Stomach (tissue), 9 donors: ENCODE data around the gene GAN. TPM values are rescaled to one million over a fixed set of nuclear protein-coding genes. Genes with fewer than 3 reads are reported as not detected.

ENCODE experiments used
- DNase-seq, 2 donors: peaks; one replicate each; pipeline versions ENCODE4 v3.0.0 to v3.0.0-alpha.2; 2013 to 2019
- H3K27ac ChIP-seq, 5 donors: fragments of 200-600 bp in 4 of 5; sonication (generic) in 4 of 5; one replicate each; pipeline ENCODE4 v1.5.1; 2013 to 2019; ENCODE audit warnings: mild to moderate bottlenecking in 1 of 5, moderate library complexity in 1 of 5
- H3K27me3 ChIP-seq, 3 donors: fragments of 200-600 bp; sonication (generic); one replicate each; pipeline ENCODE4 v1.5.1; 2017 to 2019; ENCODE audit warnings: mixed run types in 1 of 3
- H3K36me3 ChIP-seq, 4 donors: fragments of 200-600 bp; sonication (generic); 1 replicate in 3 of 4; 2 replicates in 1 of 4; pipeline ENCODE4 v1.5.1; 2016 to 2019
- H3K4me1 ChIP-seq, 4 donors: fragments of 200-600 bp; sonication (generic); one replicate each; pipeline ENCODE4 v1.5.1; 2016 to 2019
- H3K4me3 ChIP-seq, 4 donors: fragments of 200-600 bp; sonication (generic) in 3 of 4; one replicate each; pipeline ENCODE4 v1.5.1; 2016 to 2019; ENCODE audit warnings: mild to moderate bottlenecking in 1 of 4
- H3K9me3 ChIP-seq, 4 donors: fragments of 200-600 bp; sonication (generic); one replicate each; pipeline ENCODE4 v1.5.1; 2016 to 2019
- EP300 ChIP-seq: sonication (generic); formaldehyde crosslinking; IDR thresholded peaks from one replicate; pipeline ENCODE4 v1.6.1; 2017; ENCODE audit warnings: antibody characterized with exemption
- POLR2A ChIP-seq, 4 donors: fragments of 450-650 bp; IDR thresholded peaks; one replicate each; pipeline ENCODE4 v1.6.1; 2016; ENCODE audit warnings: antibody characterized with exemption in 4 of 4, control low read depth in 2 of 4, mild to moderate bottlenecking in 1 of 4, moderate library complexity in 1 of 4
- POLR2AphosphoS5 ChIP-seq, 3 donors: sonication (generic); formaldehyde crosslinking; IDR thresholded peaks; one replicate each; pipeline ENCODE4 v1.6.1; 2016; ENCODE audit warnings: antibody characterized with exemption in 3 of 3
- WGBS, 5 donors: extraction: QIAGEN DNeasy Blood & Tissue Kit in 3 of 5; methylation state at CpG; one replicate each; pipeline versions ENCODE4 v1.1.5 to v1.1.7; 2013 to 2018; 5-methylcytosine and 5-hydroxymethylcytosine counted together
- intact Hi-C: fragments of 100-400 bp; cut with DNase I; formaldehyde crosslinking; loops from one replicate; pipeline ENCODE4 v1.15.1; 2023; ENCODE audit warnings: low total_unique reads
- polyA plus RNA-seq, 3 donors: library from polyadenylated mRNA; stranded (reverse); fragments of 200-250 nt; gene quantifications; one replicate each; pipeline ENCODE4 v1.2.3, GENCODE V29; 2013
- total RNA-seq, 5 donors: library from RNA; depleted of rRNA; stranded (reverse); fragments of >200 nt; gene quantifications; one replicate each; pipeline versions ENCODE4 v1.1.0 to v1.2.3, GENCODE V29; 2014 to 2016
- TF ChIP-seq, protein P1 (sequence below), 7 experiments: fragments of 450-650 bp in 4 of 7; fragments of 200-600 bp in 3 of 7; sonication (generic) in 3 of 7; IDR thresholded peaks; one replicate each; pipeline ENCODE4 v1.5.1; 2016 to 2019; ENCODE audit warnings: antibody characterized with exemption in 7 of 7, control low read depth in 2 of 7, mild to moderate bottlenecking in 1 of 7
- donor health status: healthy with polysubstance abuse.
- donor health status: Bipolar disorder and iron deficiency.
- donor health status: healthy.

GAN gene
- total and polyA plus RNA-seq, 8 donors, result 0.56 to 38.5 (median 7.6) TPM

GRCh38 chr16:81327011-81327410 lies 12.2 kb downstream of the GAN start:
- H3K36me3 ChIP-seq, result no peaks in the 10 kb centered on the region
- intact Hi-C loops, result no loop called here
- no peaks in the 10 kb centered on the region for H3K27me3 ChIP-seq
- no peak overlapping the region for H3K4me3 ChIP-seq
- peaks cover 6 to 37% (median 21%) of the 10 kb centered on the region in 4 donors for H3K4me1 ChIP-seq
- DNase-seq, result no peak
- peak overlapping the region in 4 of 5 donors; percentile 19 to 65 (median 44) for H3K27ac ChIP-seq
- no peaks in the 10 kb centered on the region for H3K9me3 ChIP-seq
- 68 to 89% (median 72%) methylated on average over 5 of the region's 5 CpGs for WGBS, 5 donors
- TF ChIP-seq POLR2AphosphoS5 (IDR thresholded peaks at IDR 0.05) (no peak), EP300 (no peak), POLR2A (IDR thresholded peaks at IDR 0.05) (no peak)
- TF ChIP-seq, protein P1, sequence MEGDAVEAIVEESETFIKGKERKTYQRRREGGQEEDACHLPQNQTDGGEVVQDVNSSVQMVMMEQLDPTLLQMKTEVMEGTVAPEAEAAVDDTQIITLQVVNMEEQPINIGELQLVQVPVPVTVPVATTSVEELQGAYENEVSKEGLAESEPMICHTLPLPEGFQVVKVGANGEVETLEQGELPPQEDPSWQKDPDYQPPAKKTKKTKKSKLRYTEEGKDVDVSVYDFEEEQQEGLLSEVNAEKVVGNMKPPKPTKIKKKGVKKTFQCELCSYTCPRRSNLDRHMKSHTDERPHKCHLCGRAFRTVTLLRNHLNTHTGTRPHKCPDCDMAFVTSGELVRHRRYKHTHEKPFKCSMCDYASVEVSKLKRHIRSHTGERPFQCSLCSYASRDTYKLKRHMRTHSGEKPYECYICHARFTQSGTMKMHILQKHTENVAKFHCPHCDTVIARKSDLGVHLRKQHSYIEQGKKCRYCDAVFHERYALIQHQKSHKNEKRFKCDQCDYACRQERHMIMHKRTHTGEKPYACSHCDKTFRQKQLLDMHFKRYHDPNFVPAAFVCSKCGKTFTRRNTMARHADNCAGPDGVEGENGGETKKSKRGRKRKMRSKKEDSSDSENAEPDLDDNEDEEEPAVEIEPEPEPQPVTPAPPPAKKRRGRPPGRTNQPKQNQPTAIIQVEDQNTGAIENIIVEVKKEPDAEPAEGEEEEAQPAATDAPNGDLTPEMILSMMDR (IDR thresholded peaks at IDR 0.05), result no peak

- no peaks in the 10 kb centered on the region for H3K27me3 ChIP-seq
- peak; percentile 31 to 67 for DNase-seq
- 47 to 66% (median 54%) methylated on average over 8 of the region's 8 CpGs for WGBS, 5 donors
- peak overlapping the region in 4 of 5 donors; percentile 19 to 65 (median 44) for H3K27ac ChIP-seq
- H3K4me3 ChIP-seq, result no peak overlapping the region
- TF ChIP-seq POLR2AphosphoS5 (IDR thresholded peaks at IDR 0.05), result peak in 1 of 3 donors; percentile 18
- TF ChIP-seq, protein P1 (IDR thresholded peaks at IDR 0.05), result no peak
- no peak for TF ChIP-seq POLR2A (IDR thresholded peaks at IDR 0.05)
- TF ChIP-seq EP300, result no peak
- H3K36me3 ChIP-seq, result peaks cover 0 to 5% (median 1%) of the 10 kb centered on the region in 4 donors
- H3K4me1 ChIP-seq, result peaks cover 6 to 37% (median 21%) of the 10 kb centered on the region in 4 donors
- intact Hi-C loops, result no loop called here
- no peaks in the 10 kb centered on the region for H3K9me3 ChIP-seq
Observed at GRCh38 chr16:81327447-81328196, 12.9 kb downstream of the GAN start.

- peaks cover 0 to 5% (median 1%) of the 10 kb centered on the region in 4 donors for H3K36me3 ChIP-seq
- no peak for TF ChIP-seq POLR2A (IDR thresholded peaks at IDR 0.05)
- TF ChIP-seq, protein P1 (IDR thresholded peaks at IDR 0.05), result no peak
- DNase-seq, result no peak
- WGBS, 5 donors, result 62 to 90% (median 81%) methylated on average over 5 of the region's 5 CpGs
- no peaks in the 10 kb centered on the region for H3K27me3 ChIP-seq
- H3K4me3 ChIP-seq, result no peak overlapping the region
- H3K27ac ChIP-seq, result no peak overlapping the region
- intact Hi-C loops, result no loop called here
- H3K4me1 ChIP-seq, result peaks cover 6 to 34% (median 20%) of the 10 kb centered on the region in 4 donors
- no peaks in the 10 kb centered on the region for H3K9me3 ChIP-seq
Observed at GRCh38 chr16:81329947-81330346, 15.2 kb downstream of the GAN start.

- Histone ChIP-seq H3K27me3 (no peaks in the 10 kb centered on the region), H3K36me3 (peaks cover 0 to 5% (median 1%) of the 10 kb centered on the region in 4 donors), H3K4me3 (no peak overlapping the region), H3K4me1 (peaks cover 0 to 15% (median 6%) of the 10 kb centered on the region in 4 donors), H3K9me3 (no peaks in the 10 kb centered on the region), H3K27ac (no peak overlapping the region)
- TF ChIP-seq POLR2AphosphoS5 (IDR thresholded peaks at IDR 0.05), result no peak
- TF ChIP-seq, protein P1 (IDR thresholded peaks at IDR 0.05), result no peak
- TF ChIP-seq POLR2A (IDR thresholded peaks at IDR 0.05), result no peak
- TF ChIP-seq EP300, result no peak
- WGBS, 5 donors, result 92 to 98% (median 97%) methylated on average over 3 of the region's 3 CpGs
- intact Hi-C loops, result no loop called here
- no peak for DNase-seq
Observed at GRCh38 chr16:81333356-81333755, 18.6 kb downstream of the GAN start.
